SK-N-SH treated with all-trans-retinoic acid at 6 μM for 48 hours (cell line): Measurements from ENCODE around the gene PRSS48.

Experiments
- ATAC-seq: fragments of 200-7000 bp; cut with Tn5 transposase; 3 replicates; pipeline ENCODE4 v1.9.1; 2020; ENCODE audit warnings: mild to moderate bottlenecking, moderate library complexity
- ARNTL ChIP-seq: fragments of 450-650 bp; formaldehyde crosslinking; IDR thresholded peaks from 2 replicates; pipeline ENCODE4 v1.5.0; 2020; ENCODE audit warnings: low read depth, mild to moderate bottlenecking, moderate library complexity, borderline replicate concordance
- BACH2 ChIP-seq: fragments of 250-450 bp; sonication (Bioruptor Pico); IDR thresholded peaks from 2 replicates; pipeline ENCODE4 v1.9.0; 2021; ENCODE audit warnings: mild to moderate bottlenecking, borderline replicate concordance
- CSDC2 ChIP-seq: fragments of 250-450 bp; sonication (Bioruptor Pico); IDR thresholded peaks from 2 replicates; pipeline ENCODE4 v1.5.0; 2020; ENCODE audit warnings: mild to moderate bottlenecking, moderate library complexity
- CSRNP3 ChIP-seq: fragments of 250-450 bp; sonication (Bioruptor Pico); IDR thresholded peaks from 2 replicates; pipeline ENCODE4 v1.5.1; 2021; ENCODE audit warnings: mild to moderate bottlenecking, moderate library complexity
- ESRRG ChIP-seq: fragments of 250-450 bp; sonication (Bioruptor Pico); IDR thresholded peaks from 2 replicates; pipeline ENCODE4 v1.6.1; 2021; ENCODE audit warnings: mild to moderate bottlenecking
- GLIS3 ChIP-seq: fragments of 250-450 bp; sonication (Bioruptor Pico); IDR thresholded peaks from 2 replicates; pipeline ENCODE4 v1.5.0; 2020; ENCODE audit warnings: mild to moderate bottlenecking, moderate library complexity
- ISL1 ChIP-seq: fragments of 250-450 bp; sonication (Bioruptor Pico); IDR thresholded peaks from 2 replicates; pipeline ENCODE4 v2.1.2; 2022; ENCODE audit warnings: mild to moderate bottlenecking, moderate library complexity
- OSR1 ChIP-seq: fragments of 250-450 bp; sonication (Bioruptor Pico); IDR thresholded peaks from 2 replicates; pipeline ENCODE4 v1.8.0; 2022; ENCODE audit warnings: moderate library complexity, mild to moderate bottlenecking, inconsistent platforms
- PATZ1 ChIP-seq: fragments of 250-450 bp; sonication (Bioruptor Pico); IDR thresholded peaks from 2 replicates; pipeline ENCODE4 v1.8.0; 2020; ENCODE audit warnings: mild to moderate bottlenecking, moderate library complexity, borderline replicate concordance
- POU6F1 ChIP-seq: fragments of 250-450 bp; sonication (Bioruptor Pico); IDR thresholded peaks from 2 replicates; pipeline ENCODE4 v1.8.0; 2021; ENCODE audit warnings: low read depth, mild to moderate bottlenecking, moderate library complexity, borderline replicate concordance
- RARB ChIP-seq: fragments of 250-450 bp; sonication (Bioruptor Pico); IDR thresholded peaks from 2 replicates; pipeline ENCODE4 v1.8.0; 2021; ENCODE audit warnings: mild to moderate bottlenecking, moderate library complexity
- SNAI2 ChIP-seq: fragments of 250-450 bp; sonication (Bioruptor Pico); IDR thresholded peaks from 2 replicates; pipeline ENCODE4 v1.5.0; 2020; ENCODE audit warnings: mild to moderate bottlenecking, moderate library complexity
- TCF4 ChIP-seq: fragments of 250-450 bp; sonication (Bioruptor Pico); IDR thresholded peaks from 2 replicates; pipeline ENCODE4 v1.8.0; 2021; ENCODE audit warnings: mild to moderate bottlenecking, moderate library complexity, borderline replicate concordance
- TOX ChIP-seq: fragments of 250-450 bp; sonication (Bioruptor Pico); IDR thresholded peaks from 2 replicates; pipeline ENCODE4 v1.8.0; 2021; ENCODE audit warnings: mild to moderate bottlenecking, moderate library complexity, borderline replicate concordance
- TSHZ2 ChIP-seq: fragments of 250-450 bp; sonication (Bioruptor Pico); IDR thresholded peaks from 2 replicates; pipeline ENCODE4 v1.5.0; 2020; ENCODE audit warnings: mild to moderate bottlenecking, moderate library complexity
- ZC3H10 ChIP-seq: fragments of 250-450 bp; sonication (Bioruptor Pico); IDR thresholded peaks from 2 replicates; pipeline ENCODE4 v1.5.1; 2021; ENCODE audit warnings: mild to moderate bottlenecking, moderate library complexity
- ZFP30 ChIP-seq: fragments of 450-650 bp; formaldehyde crosslinking; IDR thresholded peaks from 2 replicates; pipeline ENCODE4 v1.5.0; 2022; ENCODE audit warnings: mild to moderate bottlenecking, moderate library complexity
- ZNF565 ChIP-seq: fragments of 450-650 bp; formaldehyde crosslinking; conservative IDR thresholded peaks from 2 replicates; pipeline ENCODE4 v1.5.0; 2020; ENCODE audit warnings: low read depth, mild to moderate bottlenecking, moderate library complexity
- ZNF70 ChIP-seq: fragments of 450-650 bp; formaldehyde crosslinking; IDR thresholded peaks from 2 replicates; pipeline ENCODE4 v1.5.0; 2020; ENCODE audit warnings: mild to moderate bottlenecking, moderate library complexity
- ZNF8 ChIP-seq: fragments of 450-650 bp; formaldehyde crosslinking; IDR thresholded peaks from 2 replicates; pipeline ENCODE4 v1.5.0; 2020; ENCODE audit warnings: mild to moderate bottlenecking, moderate library complexity

The PRSS48 gene

GRCh38 chr4:151284534-151285245 lies 7.7 kb downstream of the PRSS48 start:
- TF ChIP-seq ARNTL (CRISPR knock-in tag) (no peak), OSR1 (no peak), ZNF70 (CRISPR knock-in tag) (no peak), ESRRG (CRISPR knock-in tag) (no peak), ZNF8 (CRISPR knock-in tag) (no peak)
- no peak for ATAC-seq

- ATAC-seq: no peak
- TF ChIP-seq CSRNP3 (CRISPR knock-in tag) (no peak), RARB (CRISPR knock-in tag) (no peak), ISL1 (CRISPR knock-in tag) (no peak), POU6F1 (CRISPR knock-in tag) (no peak), ZNF8 (CRISPR knock-in tag) (no peak), ZNF70 (CRISPR knock-in tag) (no peak), GLIS3 (CRISPR knock-in tag) (no peak), TOX (CRISPR knock-in tag) (no peak), ZFP30 (no peak), ARNTL (CRISPR knock-in tag) (no peak), TSHZ2 (no peak), CSDC2 (no peak), ZC3H10 (no peak), ESRRG (CRISPR knock-in tag) (no peak), ZNF565 (CRISPR knock-in tag) (no peak), SNAI2 (no peak), BACH2 (no peak), PATZ1 (no peak), TCF4 (CRISPR knock-in tag) (no peak)
- TF ChIP-seq, all 23 proteins: peak for 0
These were observed 10.4 kb downstream of the PRSS48 start for GRCh38 chr4:151287409-151287808.

GRCh38 chr4:151291485-151291884 lies 14.5 kb downstream of the PRSS48 start:
- TF ChIP-seq RARB (CRISPR knock-in tag) (no peak), ISL1 (CRISPR knock-in tag) (peak; percentile 62), PATZ1 (0 out of 2 replicates have a peak, but pooled peaks have one; percentile 28)
- ATAC-seq: peak; percentile 80
